ENCODE measurements around the gene MRPL24.

DNA sequence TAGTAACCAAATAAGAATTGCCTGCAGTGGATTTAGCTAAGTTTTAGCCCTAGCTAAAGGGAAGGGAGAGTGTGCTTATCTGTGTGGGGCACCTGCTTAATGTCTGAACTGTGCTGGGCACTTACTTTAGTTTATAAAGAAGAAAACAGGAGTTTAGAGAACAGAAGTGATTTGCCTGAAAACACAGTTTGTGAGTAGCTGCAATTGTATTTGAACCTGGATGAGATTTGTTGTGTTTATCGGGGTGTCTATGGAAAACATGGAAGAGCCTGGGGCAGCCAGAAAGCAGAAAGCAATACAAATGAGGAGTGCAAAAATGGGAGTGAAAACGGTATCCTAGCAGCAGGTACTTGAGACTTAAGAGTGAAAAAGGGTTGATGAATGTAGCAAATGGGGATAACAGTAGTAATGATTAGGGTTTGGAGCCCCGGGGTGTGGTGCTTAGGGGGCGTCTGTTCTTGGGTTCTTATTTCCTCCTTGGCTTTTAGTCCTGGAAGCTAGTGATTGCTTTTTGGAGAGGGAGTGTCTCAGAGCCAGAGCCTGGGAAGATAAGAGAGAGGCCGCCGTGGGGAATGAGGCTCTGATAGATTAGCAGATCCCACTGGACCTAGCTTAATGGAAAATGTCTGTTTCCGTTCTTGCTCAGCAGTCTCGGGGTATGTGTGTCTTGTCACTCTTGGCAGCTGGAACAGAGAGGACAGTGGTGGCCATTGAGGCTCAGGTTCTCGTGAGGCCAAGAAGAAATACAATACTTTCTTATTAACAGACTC is 32.0 kb upstream of the MRPL24 start:
- TF ChIP-seq, protein P1, sequence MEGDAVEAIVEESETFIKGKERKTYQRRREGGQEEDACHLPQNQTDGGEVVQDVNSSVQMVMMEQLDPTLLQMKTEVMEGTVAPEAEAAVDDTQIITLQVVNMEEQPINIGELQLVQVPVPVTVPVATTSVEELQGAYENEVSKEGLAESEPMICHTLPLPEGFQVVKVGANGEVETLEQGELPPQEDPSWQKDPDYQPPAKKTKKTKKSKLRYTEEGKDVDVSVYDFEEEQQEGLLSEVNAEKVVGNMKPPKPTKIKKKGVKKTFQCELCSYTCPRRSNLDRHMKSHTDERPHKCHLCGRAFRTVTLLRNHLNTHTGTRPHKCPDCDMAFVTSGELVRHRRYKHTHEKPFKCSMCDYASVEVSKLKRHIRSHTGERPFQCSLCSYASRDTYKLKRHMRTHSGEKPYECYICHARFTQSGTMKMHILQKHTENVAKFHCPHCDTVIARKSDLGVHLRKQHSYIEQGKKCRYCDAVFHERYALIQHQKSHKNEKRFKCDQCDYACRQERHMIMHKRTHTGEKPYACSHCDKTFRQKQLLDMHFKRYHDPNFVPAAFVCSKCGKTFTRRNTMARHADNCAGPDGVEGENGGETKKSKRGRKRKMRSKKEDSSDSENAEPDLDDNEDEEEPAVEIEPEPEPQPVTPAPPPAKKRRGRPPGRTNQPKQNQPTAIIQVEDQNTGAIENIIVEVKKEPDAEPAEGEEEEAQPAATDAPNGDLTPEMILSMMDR (IDR thresholded peaks at IDR 0.05 in 8 of 11, conservative IDR thresholded peaks at IDR 0.05 in 3 of 11): no peak
- TF ChIP-seq POLR2AphosphoS5 (IDR thresholded peaks at IDR 0.05): no peak
- TF ChIP-seq POLR2A (IDR thresholded peaks at IDR 0.05): no peak

Data from spleen (tissue), 7 donors.